GM21528 (cell line): ENCODE measurements around the gene PCID2.

ENCODE experiments used
- ATAC-seq: cut with Tn5 transposase; IDR thresholded peaks from one replicate; pipeline ENCODE4 v1.9.1; 2021; ENCODE audit warnings: mild to moderate bottlenecking, moderate library complexity; ENCODE audit not compliant: unreplicated experiment, low FRiP score

Gene PCID2

DNA sequence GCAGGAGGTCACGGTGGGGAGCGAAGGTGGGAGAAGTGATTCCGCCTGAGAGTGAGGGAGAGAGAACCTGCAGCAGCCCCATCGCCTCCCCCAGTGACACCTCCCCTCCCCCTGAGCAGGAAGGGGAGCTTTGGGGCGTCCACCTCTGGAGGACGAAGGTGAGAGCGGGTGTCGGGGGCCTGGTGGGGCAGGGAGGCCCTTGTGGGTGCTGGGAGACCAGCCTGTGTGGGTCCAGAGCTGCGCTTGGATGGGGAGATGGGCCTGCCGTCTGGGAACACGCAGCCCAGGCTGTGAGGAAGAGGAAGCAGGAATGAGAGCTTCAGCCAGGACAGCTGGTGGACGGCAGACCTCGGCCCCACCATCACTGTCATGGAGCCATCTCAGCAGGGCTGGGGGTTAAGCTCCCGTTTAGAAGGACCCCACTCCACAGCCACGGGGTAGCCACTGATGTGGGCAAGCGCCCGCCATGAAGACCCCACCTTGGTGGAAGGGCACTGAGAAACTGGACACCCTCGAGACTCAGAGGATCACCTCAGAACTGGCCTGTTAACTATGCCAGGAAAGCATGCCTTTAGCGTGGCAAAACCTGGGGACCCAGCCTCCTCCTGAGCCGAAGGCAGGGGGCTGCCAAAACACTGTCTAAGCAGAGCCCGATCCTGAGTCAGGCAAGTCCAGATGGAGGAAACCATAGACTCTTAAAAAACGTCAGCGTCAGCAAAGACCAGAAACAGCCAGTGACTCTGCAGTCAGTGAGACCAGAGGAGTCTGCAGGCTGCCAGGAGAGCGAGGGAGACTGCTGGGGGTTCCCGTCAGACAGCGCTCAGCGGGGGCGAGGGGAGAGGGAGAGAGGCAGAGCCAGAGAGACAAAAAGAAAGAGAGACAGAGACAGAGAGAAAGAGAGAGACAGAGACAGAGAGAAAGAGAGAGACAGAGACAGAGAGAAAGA lies 56.5 kb downstream of the PCID2 start:
- ATAC-seq, result no peak

- no peak for ATAC-seq
Observed at GRCh38 chr13:113150550-113151365, 57.7 kb downstream of the PCID2 start.

DNA sequence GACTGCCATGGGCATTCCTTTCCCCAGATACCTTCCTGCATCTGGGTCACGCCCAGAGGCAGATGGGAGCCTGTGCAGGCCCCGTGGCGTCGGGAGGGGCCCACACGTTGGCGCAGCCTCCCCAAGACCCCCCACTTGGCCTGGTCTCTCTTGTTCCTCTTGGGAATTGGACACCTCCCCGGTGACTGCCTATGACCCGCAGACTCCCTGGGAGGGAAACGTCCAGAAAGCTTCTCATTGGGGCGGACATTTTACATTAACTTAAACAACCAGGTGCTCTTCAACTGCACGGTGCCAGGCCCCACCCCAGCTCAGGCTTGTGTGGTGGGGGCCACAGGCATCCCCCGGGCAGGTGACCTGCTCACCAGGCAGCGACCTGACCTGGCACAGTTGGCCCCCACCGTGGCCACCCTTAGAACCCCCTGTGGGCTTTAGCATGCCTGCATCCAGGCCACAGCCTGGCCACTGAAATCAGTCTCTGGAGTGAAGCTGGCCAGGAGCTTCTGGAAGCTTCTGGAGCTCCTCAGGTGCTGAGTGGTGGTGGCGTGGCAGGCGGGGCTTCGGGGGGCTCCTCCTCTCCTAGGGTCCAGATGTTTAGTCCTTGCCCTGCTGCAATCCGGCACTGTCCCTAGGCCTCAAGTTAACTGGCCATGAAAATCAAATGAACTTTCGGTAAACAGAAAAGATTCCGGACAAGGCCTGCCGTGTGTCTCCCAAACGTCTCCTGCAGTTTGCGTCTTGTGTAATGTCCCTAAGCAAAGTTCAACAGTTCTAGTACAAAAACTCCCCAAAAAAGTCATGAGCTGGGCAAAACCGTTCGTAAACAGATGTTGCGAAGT lies 58.5 kb downstream of the PCID2 start:
- no peak for ATAC-seq

DNA sequence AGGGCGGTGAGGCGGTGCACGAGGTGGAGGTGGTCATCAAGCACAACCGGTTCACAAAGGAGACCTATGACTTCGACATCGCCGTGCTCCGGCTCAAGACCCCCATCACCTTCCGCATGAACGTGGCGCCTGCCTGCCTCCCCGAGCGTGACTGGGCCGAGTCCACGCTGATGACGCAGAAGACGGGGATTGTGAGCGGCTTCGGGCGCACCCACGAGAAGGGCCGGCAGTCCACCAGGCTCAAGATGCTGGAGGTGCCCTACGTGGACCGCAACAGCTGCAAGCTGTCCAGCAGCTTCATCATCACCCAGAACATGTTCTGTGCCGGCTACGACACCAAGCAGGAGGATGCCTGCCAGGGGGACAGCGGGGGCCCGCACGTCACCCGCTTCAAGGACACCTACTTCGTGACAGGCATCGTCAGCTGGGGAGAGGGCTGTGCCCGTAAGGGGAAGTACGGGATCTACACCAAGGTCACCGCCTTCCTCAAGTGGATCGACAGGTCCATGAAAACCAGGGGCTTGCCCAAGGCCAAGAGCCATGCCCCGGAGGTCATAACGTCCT lies 59.4 kb downstream of the PCID2 start:
- ATAC-seq, result no peak

- no peak for ATAC-seq
Observed at GRCh38 chr13:113148407-113148806, 60.1 kb downstream of the PCID2 start.

GRCh38 chr13:113147206-113147605 lies 61.3 kb downstream of the PCID2 start:
- ATAC-seq, result no peak

DNA sequence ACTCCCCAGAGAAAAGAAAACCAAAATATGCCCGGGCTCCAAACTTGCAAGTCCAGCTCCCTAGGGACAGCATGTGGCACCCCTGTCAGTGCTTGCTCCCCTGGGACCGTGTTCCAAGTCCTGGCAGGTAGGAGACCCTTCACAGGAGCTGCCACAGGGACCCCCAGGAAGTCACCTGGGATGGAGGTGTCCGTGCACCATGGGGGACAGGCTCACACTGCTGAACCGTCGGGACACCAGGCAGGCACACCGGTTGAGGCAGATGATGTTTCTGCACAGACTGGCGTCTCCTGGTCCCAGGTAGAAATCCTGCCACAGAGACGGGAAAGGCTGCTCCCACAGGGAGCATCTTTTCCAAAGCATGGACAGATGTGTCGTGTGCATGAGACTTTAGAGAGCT lies 61.7 kb downstream of the PCID2 start:
- no peak for ATAC-seq

- ATAC-seq, result no peak
Observed at GRCh38 chr13:113145911-113146598, 62.4 kb downstream of the PCID2 start.

DNA sequence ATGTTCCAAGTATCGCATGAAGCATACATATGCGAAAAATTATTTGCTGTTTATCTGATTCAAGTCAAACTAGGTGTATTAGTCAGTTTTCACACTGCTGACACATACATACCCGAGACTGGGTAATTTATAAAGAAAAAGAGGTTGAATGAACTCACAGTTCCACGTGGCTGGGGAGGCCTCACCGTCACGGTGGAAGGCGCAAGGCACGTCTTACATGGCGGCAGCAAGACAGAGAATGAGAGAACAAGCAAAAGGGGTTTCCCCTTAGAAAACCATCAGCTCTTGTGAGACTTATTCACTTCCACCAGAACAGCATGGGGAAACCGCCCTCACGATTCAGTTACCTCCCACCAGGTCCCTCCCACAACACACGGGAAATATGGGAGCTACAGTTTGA lies 63.0 kb downstream of the PCID2 start:
- no peak for ATAC-seq

- ATAC-seq, result no peak
Observed at GRCh38 chr13:113144255-113144629, 64.2 kb downstream of the PCID2 start.

DNA sequence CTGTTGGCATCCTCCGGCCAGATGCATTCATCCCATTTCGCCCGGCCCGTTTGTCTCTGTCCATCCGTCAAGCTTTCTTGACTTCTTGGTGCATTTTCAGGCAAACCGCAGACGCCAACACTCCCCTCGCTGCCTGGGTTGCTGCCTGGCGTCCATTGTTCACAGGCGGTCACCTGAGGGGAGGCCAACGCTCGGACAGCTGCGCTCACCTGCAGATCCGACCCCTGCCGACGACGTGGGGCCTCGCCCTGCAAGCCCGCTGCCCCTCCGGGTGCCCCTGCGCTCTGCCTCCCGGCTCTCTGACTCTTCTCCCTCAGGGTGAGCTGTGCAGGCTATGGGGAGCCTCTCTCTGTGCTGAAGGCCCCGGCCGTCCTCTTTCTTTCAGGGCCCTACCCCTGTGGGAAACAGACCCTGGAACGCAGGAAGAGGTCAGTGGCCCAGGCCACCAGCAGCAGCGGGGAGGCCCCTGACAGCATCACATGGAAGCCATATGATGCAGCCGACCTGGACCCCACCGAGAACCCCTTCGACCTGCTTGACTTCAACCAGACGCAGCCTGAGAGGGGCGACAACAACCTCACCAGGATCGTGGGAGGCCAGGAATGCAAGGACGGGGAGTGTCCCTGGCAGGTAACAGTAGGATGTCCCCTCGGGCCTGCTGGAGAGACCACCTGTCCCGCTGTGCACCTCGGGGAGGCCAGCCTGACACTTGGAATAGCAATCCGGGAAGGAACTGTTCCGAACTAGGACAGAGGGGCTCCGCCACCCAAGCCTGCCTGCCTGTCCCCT lies 64.8 kb downstream of the PCID2 start:
- ATAC-seq, result no peak

DNA sequence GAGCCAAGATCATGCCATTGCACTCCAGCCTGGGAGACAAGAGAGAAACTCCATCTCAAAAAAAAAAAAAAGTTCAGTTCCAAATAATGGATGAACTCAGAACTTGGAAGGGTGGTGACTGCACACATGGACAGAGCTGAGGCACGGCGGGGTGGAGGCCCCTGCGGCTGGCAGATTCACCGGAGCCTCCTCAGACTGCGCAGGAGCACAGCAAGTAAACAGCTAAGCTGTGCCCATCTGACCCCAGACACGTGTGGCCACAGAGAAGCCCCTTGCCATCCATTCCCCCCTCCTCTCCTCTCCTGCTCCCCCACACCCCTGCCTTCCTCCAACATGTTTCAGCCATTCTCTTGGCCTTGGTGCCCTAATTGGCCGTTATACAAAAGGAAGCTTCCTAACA lies 65.6 kb downstream of the PCID2 start:
- ATAC-seq, result no peak

GRCh38 chr13:113141601-113141970 lies 66.9 kb downstream of the PCID2 start:
- no peak for ATAC-seq

- no peak for ATAC-seq
Observed at GRCh38 chr13:113140677-113141600, 67.5 kb downstream of the PCID2 start.

DNA sequence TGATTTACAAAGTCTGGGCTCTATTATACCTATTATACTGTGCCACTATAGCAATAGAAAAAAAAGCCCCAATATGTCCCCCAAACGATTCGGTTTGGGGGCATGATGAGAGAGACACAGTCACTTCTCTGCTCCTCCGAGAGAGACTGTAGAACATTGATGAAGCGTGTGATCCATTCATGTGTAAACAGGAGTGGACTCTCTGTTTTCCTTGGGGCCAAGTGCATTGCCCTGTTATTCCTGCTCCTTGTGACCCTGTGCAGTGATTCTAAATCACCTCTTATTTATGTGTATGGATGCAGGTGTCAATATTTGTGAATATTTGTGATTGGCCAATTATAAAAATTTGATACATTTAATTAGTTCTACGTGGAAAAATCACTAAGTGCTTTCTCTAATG lies 68.9 kb downstream of the PCID2 start:
- ATAC-seq, result no peak

DNA sequence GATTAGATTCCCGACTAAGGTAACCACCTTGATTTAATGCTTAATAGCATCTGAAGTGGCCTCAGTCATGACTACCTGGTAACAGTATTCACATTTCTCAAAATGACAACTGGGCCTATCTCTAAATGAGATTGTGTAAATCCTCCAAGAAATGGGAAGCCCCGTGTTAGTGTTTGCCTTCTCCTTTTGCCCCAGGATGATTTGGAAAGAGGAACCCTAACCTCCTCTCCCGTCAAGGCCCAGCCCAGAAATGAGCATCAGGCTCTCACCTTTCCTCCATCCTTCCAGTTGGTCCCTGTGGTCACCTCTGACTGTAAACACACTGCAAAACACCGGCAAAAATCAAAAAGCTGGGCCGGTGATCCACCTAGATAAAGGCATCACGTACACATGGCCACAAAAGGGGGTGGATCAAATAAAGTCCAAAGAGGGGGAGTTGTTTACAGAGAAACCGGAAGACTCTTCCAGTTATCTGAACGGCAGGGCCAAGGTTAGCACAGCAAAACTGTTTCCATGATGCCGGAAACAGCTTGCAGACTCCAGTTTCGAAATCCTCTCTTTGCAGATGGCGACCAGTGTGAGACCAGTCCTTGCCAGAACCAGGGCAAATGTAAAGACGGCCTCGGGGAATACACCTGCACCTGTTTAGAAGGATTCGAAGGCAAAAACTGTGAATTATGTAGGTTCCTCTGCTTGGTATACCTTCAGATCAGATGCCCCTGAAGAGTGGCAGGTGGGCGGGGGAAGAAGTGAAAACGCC lies 69.5 kb downstream of the PCID2 start:
- no peak for ATAC-seq

GRCh38 chr13:113137691-113138298 lies 70.7 kb downstream of the PCID2 start:
- ATAC-seq, result no peak
